ENCODE measurements around the gene TRIM10.

DNA sequence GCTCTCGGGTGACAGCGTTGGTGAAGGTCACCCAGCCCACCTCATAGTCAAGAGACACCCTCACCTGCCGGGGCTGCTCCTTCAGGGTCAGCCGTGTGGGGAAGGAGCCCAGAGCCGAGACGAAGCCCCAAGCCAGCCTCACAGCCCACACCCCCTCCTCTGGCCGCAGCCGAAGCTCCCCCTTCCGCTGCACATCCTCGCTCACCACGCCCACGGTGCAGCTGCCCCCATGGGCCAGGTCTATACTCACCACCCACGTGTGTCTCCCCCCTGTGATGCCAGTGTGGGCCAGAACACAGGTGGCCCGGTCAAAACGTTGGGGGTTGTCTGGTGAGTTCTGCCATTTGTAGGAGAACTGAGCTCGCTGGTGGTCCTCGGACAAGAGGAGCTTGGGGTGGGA lies 7.0 kb downstream of the TRIM10 start:
- TF ChIP-seq, protein P1, sequence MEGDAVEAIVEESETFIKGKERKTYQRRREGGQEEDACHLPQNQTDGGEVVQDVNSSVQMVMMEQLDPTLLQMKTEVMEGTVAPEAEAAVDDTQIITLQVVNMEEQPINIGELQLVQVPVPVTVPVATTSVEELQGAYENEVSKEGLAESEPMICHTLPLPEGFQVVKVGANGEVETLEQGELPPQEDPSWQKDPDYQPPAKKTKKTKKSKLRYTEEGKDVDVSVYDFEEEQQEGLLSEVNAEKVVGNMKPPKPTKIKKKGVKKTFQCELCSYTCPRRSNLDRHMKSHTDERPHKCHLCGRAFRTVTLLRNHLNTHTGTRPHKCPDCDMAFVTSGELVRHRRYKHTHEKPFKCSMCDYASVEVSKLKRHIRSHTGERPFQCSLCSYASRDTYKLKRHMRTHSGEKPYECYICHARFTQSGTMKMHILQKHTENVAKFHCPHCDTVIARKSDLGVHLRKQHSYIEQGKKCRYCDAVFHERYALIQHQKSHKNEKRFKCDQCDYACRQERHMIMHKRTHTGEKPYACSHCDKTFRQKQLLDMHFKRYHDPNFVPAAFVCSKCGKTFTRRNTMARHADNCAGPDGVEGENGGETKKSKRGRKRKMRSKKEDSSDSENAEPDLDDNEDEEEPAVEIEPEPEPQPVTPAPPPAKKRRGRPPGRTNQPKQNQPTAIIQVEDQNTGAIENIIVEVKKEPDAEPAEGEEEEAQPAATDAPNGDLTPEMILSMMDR (conservative IDR thresholded peaks at IDR 0.05; ENCODE audit: low read length), result no peak
- TF ChIP-seq EZH2phosphoT487 (IDR thresholded peaks at IDR 0.05; ENCODE audit: borderline replicate concordance), result no peak
